Uterus (tissue), 4 donors: ENCODE data around the gene COL19A1. TPM values are rescaled to one million over a fixed set of nuclear protein-coding genes. Genes with fewer than 3 reads are reported as not detected.

Source experiments
- DNase-seq, 2 donors: peaks; one replicate each; pipeline ENCODE4 v3.0.0-alpha.2; 2019 to 2020
- H3K27ac ChIP-seq, 2 donors: fragments of 200-600 bp; sonication (generic); 1 replicate in 1 of 2; 2 replicates in 1 of 2; pipeline ENCODE4 v1.5.1; 2016 to 2018
- H3K27me3 ChIP-seq, 2 donors: fragments of 200-600 bp; sonication (generic); one replicate each; pipeline ENCODE4 v1.5.1; 2018 to 2019; ENCODE audit warnings: control low read depth in 1 of 2
- H3K36me3 ChIP-seq, 2 donors: fragments of 200-600 bp; sonication (generic); one replicate each; pipeline ENCODE4 v1.5.1; 2019; ENCODE audit warnings: control low read depth in 1 of 2
- H3K4me1 ChIP-seq, 2 donors: fragments of 200-600 bp; sonication (generic); one replicate each; pipeline ENCODE4 v1.5.1; 2018 to 2019; ENCODE audit warnings: control low read depth in 1 of 2
- H3K4me3 ChIP-seq, 2 donors: fragments of 200-600 bp; sonication (generic); 1 replicate in 1 of 2; 2 replicates in 1 of 2; pipeline ENCODE4 v1.5.1; 2018 to 2019; ENCODE audit warnings: mild to moderate bottlenecking in 1 of 2
- H3K9me3 ChIP-seq, 2 donors: fragments of 200-600 bp; sonication (generic); one replicate each; pipeline ENCODE4 v1.5.1; 2019; ENCODE audit warnings: control low read depth in 1 of 2
- CTCF ChIP-seq, 4 experiments: fragments of 200-600 bp in 2 of 4; fragments of 450-650 bp in 2 of 4; sonication (generic) in 2 of 4; IDR thresholded peaks; one replicate each; pipeline ENCODE4 v1.5.1; 2016 to 2019; ENCODE audit warnings: antibody characterized with exemption in 4 of 4, mild to moderate bottlenecking in 2 of 4, moderate library complexity in 1 of 4
- POLR2A ChIP-seq, 2 donors: fragments of 450-650 bp; IDR thresholded peaks; one replicate each; pipeline ENCODE4 v1.6.1; 2016; ENCODE audit warnings: antibody characterized with exemption in 2 of 2, mild to moderate bottlenecking in 1 of 2, moderate library complexity in 1 of 2
- intact Hi-C: fragments of 100-400 bp; cut with DNase I; formaldehyde crosslinking; loops from one replicate; pipeline ENCODE4 v1.15.1; 2023; ENCODE audit warnings: low total_unique reads
- total RNA-seq, 4 donors: library from RNA; depleted of rRNA in 3 of 4; stranded (reverse); fragments of >200 nt in 3 of 4; gene quantifications; one replicate each; pipeline versions ENCODE4 v1.1.0 to v1.2.4, GENCODE V29; 2014 to 2023
- donor health status: DM: yes; HTN: yes; CAD: no.

The COL19A1 gene
- total RNA-seq, 4 donors from 2014 or later: under 0.01 to 0.28 TPM; not detected in 2

GRCh38 chr6:70210462-70210861 lies 344.1 kb downstream of the COL19A1 start:
- no peaks in the 10 kb centered on the region for H3K9me3 ChIP-seq
- H3K4me1 ChIP-seq: no peaks in the 10 kb centered on the region
- intact Hi-C loops: no loop called here

GRCh38 chr6:70215460-70216108 lies 349.2 kb downstream of the COL19A1 start:
- intact Hi-C loops: no loop called here
- Histone ChIP-seq H3K27me3 (no peaks in the 10 kb centered on the region), H3K9me3 (no peaks in the 10 kb centered on the region), H3K36me3 (no peaks in the 10 kb centered on the region), H3K4me1 (no peaks in the 10 kb centered on the region), H3K4me3 (no peak overlapping the region), H3K27ac (no peak overlapping the region)
- no peak for DNase-seq
- TF ChIP-seq CTCF (IDR thresholded peaks at IDR 0.05): no peak
- no peak for TF ChIP-seq POLR2A (IDR thresholded peaks at IDR 0.05)

More at GRCh38 chr6:70210462-70210861, 344.1 kb downstream of the COL19A1 start:
- no peak for TF ChIP-seq POLR2A (IDR thresholded peaks at IDR 0.05)
- no peak for TF ChIP-seq CTCF (IDR thresholded peaks at IDR 0.05)
- H3K36me3 ChIP-seq: no peaks in the 10 kb centered on the region
- no peaks in the 10 kb centered on the region for H3K27me3 ChIP-seq
- H3K4me3 ChIP-seq: no peak overlapping the region
- no peak overlapping the region for H3K27ac ChIP-seq
- DNase-seq: no peak

- no peak overlapping the region for H3K4me3 ChIP-seq
- H3K4me1 ChIP-seq: no peaks in the 10 kb centered on the region
- H3K27me3 ChIP-seq: no peaks in the 10 kb centered on the region
- H3K36me3 ChIP-seq: no peaks in the 10 kb centered on the region
- no peak for DNase-seq
- no peak overlapping the region for H3K27ac ChIP-seq
- TF ChIP-seq CTCF (IDR thresholded peaks at IDR 0.05) (no peak), POLR2A (IDR thresholded peaks at IDR 0.05) (no peak)
- H3K9me3 ChIP-seq: no peaks in the 10 kb centered on the region
- intact Hi-C loops: no loop called here
These were observed 350.4 kb downstream of the COL19A1 start for GRCh38 chr6:70216767-70217166.

GRCh38 chr6:70219943-70220613 lies 353.7 kb downstream of the COL19A1 start:
- intact Hi-C loops: no loop called here
- H3K36me3 ChIP-seq: no peaks in the 10 kb centered on the region
- no peak overlapping the region for H3K27ac ChIP-seq
- H3K4me3 ChIP-seq: no peak overlapping the region
- no peak for DNase-seq
- H3K9me3 ChIP-seq: no peaks in the 10 kb centered on the region
- H3K27me3 ChIP-seq: no peaks in the 10 kb centered on the region
- TF ChIP-seq POLR2A (IDR thresholded peaks at IDR 0.05) (no peak), CTCF (IDR thresholded peaks at IDR 0.05) (no peak)
- H3K4me1 ChIP-seq: no peaks in the 10 kb centered on the region

- Histone ChIP-seq H3K4me1 (no peaks in the 10 kb centered on the region), H3K27ac (no peak overlapping the region), H3K4me3 (no peak overlapping the region), H3K36me3 (no peaks in the 10 kb centered on the region), H3K9me3 (no peaks in the 10 kb centered on the region), H3K27me3 (no peaks in the 10 kb centered on the region)
- DNase-seq: no peak
- intact Hi-C loops: no loop called here
- TF ChIP-seq POLR2A (IDR thresholded peaks at IDR 0.05) (no peak), CTCF (IDR thresholded peaks at IDR 0.05) (peak; percentile 26 to 62 (median 46))
These were observed 354.8 kb downstream of the COL19A1 start for GRCh38 chr6:70221025-70221714.
